Lung (tissue), 12 donors: ENCODE data around the gene SFXN5. TPM values are rescaled to one million over a fixed set of nuclear protein-coding genes. Genes with fewer than 3 reads are reported as not detected.

ENCODE experiments used
- ATAC-seq: fragments of 200-7000 bp; cut with Tn5 transposase; one replicate; pipeline ENCODE4 v1.9.1; 2020; ENCODE audit warnings: moderate number of reproducible peaks; ENCODE audit not compliant: insufficient read depth, low FRiP score
- DNase-seq, 3 donors: peaks; one replicate each; pipeline ENCODE4 v3.0.0-alpha.2; 2013 to 2017
- H3K27ac ChIP-seq, 2 donors: one replicate each; pipeline ENCODE4 v1.5.1; 2013; ENCODE audit warnings: mild to moderate bottlenecking in 2 of 2, moderate library complexity in 2 of 2, control low read depth in 1 of 2, inconsistent platforms in 1 of 2, low read depth in 1 of 2, low read length in 1 of 2
- H3K27me3 ChIP-seq, 3 donors: one replicate each; pipeline ENCODE4 v1.5.1; 2013; ENCODE audit warnings: low read length in 2 of 3; ENCODE audit not compliant: control insufficient read depth in 3 of 3, insufficient read depth in 3 of 3
- H3K36me3 ChIP-seq, 4 donors: one replicate each; pipeline ENCODE4 v1.5.1; 2013; ENCODE audit warnings: low read length in 4 of 4, mild to moderate bottlenecking in 1 of 4, moderate library complexity in 1 of 4; ENCODE audit not compliant: control insufficient read depth in 4 of 4, insufficient read depth in 4 of 4
- H3K4me1 ChIP-seq, 5 donors: one replicate each; pipeline ENCODE4 v1.5.1; 2013; ENCODE audit warnings: low read length in 5 of 5, mild to moderate bottlenecking in 2 of 5, moderate library complexity in 1 of 5; ENCODE audit not compliant: control insufficient read depth in 5 of 5, insufficient read depth in 5 of 5
- H3K4me3 ChIP-seq: one replicate; pipeline ENCODE4 v1.5.1; 2013; ENCODE audit warnings: mild to moderate bottlenecking, control low read depth, moderate library complexity
- H3K9ac ChIP-seq, 2 donors: one replicate each; pipeline ENCODE4 v1.5.1; 2013; ENCODE audit warnings: low read length in 2 of 2, control low read depth in 1 of 2; ENCODE audit not compliant: insufficient read depth in 1 of 2
- H3K9me3 ChIP-seq, 4 donors: one replicate each; pipeline ENCODE4 v1.5.1; 2013; ENCODE audit warnings: low read length in 3 of 4, mild to moderate bottlenecking in 1 of 4, moderate library complexity in 1 of 4; ENCODE audit not compliant: control insufficient read depth in 4 of 4, insufficient read depth in 3 of 4
- CTCF ChIP-seq: IDR thresholded peaks from 2 replicates; pipeline ENCODE4 v1.5.1; 2012; ENCODE audit warnings: mild to moderate bottlenecking; ENCODE audit errors: control extremely low read depth, extremely low read depth
- WGBS, 2 donors: extraction: QIAGEN DNeasy Blood & Tissue Kit; methylation state at CpG; one replicate each; pipeline ENCODE4 v1.1.7; 2013; 5-methylcytosine and 5-hydroxymethylcytosine counted together
- polyA plus RNA-seq, 2 donors: library from polyadenylated mRNA; stranded (reverse); fragments of 200-250 nt; gene quantifications; one replicate each; pipeline ENCODE4 v1.2.1, GENCODE V29; 2013
- total RNA-seq, 2 donors: library from RNA; depleted of rRNA in 1 of 2; stranded (reverse); fragments of >200 nt in 1 of 2; gene quantifications; one replicate each; pipeline ENCODE4 v1.2.1, GENCODE V29; 2014 to 2021
- donor health status: control.
- donor health status: control.
- donor health status: Bipolar disorder and iron deficiency.
- donor health status: healthy.
- donor health status: DM: yes; HTN: yes; CAD: no.

SFXN5 gene
- total and polyA plus RNA-seq, 4 donors = 8.3 to 15.6 (median 9.6) TPM

- no peaks in the 10 kb centered on the region for H3K36me3 ChIP-seq
- H3K4me3 ChIP-seq = no peak overlapping the region
- H3K9ac ChIP-seq = no peak overlapping the region
- H3K4me1 ChIP-seq = peaks cover 0 to 10% (median 0%) of the 10 kb centered on the region in 5 donors
- H3K27ac ChIP-seq = no peak overlapping the region
- H3K27me3 ChIP-seq = peaks cover 9 to 93% (median 87%) of the 10 kb centered on the region in 3 donors
- H3K9me3 ChIP-seq = peaks cover 0 to 12% (median 0%) of the 10 kb centered on the region in 4 donors
- TF ChIP-seq CTCF = no peak
- DNase-seq = no peak
- ATAC-seq = no peak
- 15% methylated on average over 4 of the region's 4 CpGs for whole genome bisulfite sequencing, 2 donors
Observed at GRCh38 chr2:72926368-72926767, 145.1 kb downstream of the SFXN5 start.

- Histone ChIP-seq H3K27ac (no peak overlapping the region), H3K9me3 (peaks cover 0 to 12% (median 0%) of the 10 kb centered on the region in 4 donors), H3K27me3 (peaks cover 9 to 100% (median 95%) of the 10 kb centered on the region in 3 donors), H3K36me3 (no peaks in the 10 kb centered on the region), H3K4me3 (no peak overlapping the region), H3K4me1 (peaks cover 0 to 15% (median 0%) of the 10 kb centered on the region in 5 donors), H3K9ac (no peak overlapping the region)
- WGBS, 2 donors = 7 to 9% methylated on average over 26 of the region's 26 CpGs
- ATAC-seq (no peak), DNase-seq (peak in 2 of 3 donors; percentile 9 to 15)
- no peak for TF ChIP-seq CTCF
Observed at GRCh38 chr2:72925328-72925943, 146.1 kb downstream of the SFXN5 start.

GRCh38 chr2:72924353-72925240 is 146.9 kb downstream of the SFXN5 start:
- H3K27ac ChIP-seq = no peak overlapping the region
- WGBS, 2 donors = 3 to 4% methylated on average over 57 to 61 of the region's 61 CpGs
- H3K4me1 ChIP-seq = peaks cover 0 to 22% (median 0%) of the 10 kb centered on the region in 5 donors
- H3K9ac ChIP-seq = no peak overlapping the region
- no peak for TF ChIP-seq CTCF
- peak overlapping the region; percentile 5 for H3K4me3 ChIP-seq
- peaks cover 0 to 12% (median 0%) of the 10 kb centered on the region in 4 donors for H3K9me3 ChIP-seq
- H3K36me3 ChIP-seq = no peaks in the 10 kb centered on the region
- H3K27me3 ChIP-seq = peaks cover 9 to 100% (median 97%) of the 10 kb centered on the region in 3 donors
- ATAC-seq = no peak
- DNase-seq = peak in 2 of 3 donors; percentile 35 to 37
